Measurements from ENCODE around the gene CEP128.

The CEP128 gene

DNA sequence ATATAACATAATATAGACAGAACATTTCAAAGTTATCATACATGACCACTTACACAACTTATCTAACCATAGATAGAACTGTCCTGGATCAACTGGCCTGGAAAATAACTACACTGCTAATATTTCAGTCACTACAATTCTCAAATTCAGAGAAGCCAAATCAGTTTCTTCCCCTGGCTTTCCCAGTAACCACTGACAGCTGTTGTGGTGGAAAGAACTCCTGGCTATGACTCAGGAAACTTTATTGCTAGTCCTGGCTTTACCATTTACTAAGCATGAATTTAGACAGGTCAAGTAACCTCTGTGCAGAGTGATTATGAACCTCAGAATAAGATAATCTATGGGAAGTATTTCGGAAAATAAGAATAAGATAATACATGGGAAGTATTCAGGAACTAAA is 485.3 kb downstream of the CEP128 start:
- no peaks in the 10 kb centered on the region for H3K36me3 ChIP-seq
- DNase-seq = no peak
- TF ChIP-seq, protein P1, sequence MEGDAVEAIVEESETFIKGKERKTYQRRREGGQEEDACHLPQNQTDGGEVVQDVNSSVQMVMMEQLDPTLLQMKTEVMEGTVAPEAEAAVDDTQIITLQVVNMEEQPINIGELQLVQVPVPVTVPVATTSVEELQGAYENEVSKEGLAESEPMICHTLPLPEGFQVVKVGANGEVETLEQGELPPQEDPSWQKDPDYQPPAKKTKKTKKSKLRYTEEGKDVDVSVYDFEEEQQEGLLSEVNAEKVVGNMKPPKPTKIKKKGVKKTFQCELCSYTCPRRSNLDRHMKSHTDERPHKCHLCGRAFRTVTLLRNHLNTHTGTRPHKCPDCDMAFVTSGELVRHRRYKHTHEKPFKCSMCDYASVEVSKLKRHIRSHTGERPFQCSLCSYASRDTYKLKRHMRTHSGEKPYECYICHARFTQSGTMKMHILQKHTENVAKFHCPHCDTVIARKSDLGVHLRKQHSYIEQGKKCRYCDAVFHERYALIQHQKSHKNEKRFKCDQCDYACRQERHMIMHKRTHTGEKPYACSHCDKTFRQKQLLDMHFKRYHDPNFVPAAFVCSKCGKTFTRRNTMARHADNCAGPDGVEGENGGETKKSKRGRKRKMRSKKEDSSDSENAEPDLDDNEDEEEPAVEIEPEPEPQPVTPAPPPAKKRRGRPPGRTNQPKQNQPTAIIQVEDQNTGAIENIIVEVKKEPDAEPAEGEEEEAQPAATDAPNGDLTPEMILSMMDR (IDR thresholded peaks at IDR 0.05) = no peak
- no peak overlapping the region for H3K27ac ChIP-seq
- no peaks in the 10 kb centered on the region for H3K4me1 ChIP-seq
- no peak overlapping the region for H3K4me3 ChIP-seq
- H3K27me3 ChIP-seq = no peaks in the 10 kb centered on the region
- intact Hi-C loops (cut with DNase I; ENCODE audit: low total_unique reads) = no loop called here
- H3K9me3 ChIP-seq = no peaks in the 10 kb centered on the region

DNA sequence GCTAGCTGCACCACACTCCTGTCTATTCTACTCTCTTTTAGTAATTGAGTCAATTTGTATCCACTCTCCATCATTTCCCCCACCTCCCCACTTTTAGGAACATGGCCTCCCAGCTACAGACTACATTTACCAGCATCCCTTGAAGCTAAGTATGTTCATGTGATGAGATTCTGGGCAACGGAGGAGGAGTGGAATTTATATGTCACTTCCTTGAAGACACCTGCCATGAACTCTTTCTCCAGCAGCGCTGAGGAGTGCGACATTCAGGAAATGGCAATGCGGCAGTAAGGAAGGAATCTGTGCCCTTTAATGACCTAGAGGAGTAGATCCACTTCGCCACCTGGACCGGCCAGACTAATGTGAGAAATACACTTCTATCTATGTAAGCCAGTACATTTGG is 486.5 kb downstream of the CEP128 start:
- TF ChIP-seq, protein P1 (IDR thresholded peaks at IDR 0.05) = no peak
- intact Hi-C loops (cut with DNase I; ENCODE audit: low total_unique reads) = no loop called here
- Histone ChIP-seq H3K9me3 (no peaks in the 10 kb centered on the region), H3K27ac (no peak overlapping the region), H3K4me3 (no peak overlapping the region), H3K4me1 (no peaks in the 10 kb centered on the region), H3K36me3 (no peaks in the 10 kb centered on the region), H3K27me3 (no peaks in the 10 kb centered on the region)
- no peak for DNase-seq

DNA sequence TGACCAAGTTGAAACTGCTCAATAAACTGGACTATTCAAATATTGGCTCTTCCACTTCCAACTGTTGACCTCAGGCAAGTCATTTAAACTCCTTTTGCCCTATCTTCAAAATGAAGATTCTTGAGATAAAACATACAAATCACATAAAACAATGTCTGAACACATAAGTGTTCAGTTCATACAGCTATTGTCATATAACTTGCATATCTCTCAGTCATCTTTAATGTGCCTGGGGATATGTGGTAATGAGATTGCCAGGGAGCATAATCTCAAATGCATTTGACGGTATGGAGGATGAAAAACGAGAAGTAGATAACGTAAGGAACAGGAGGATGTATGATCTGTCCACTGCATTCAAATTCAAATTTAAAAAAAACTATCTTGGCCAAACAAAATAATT is 493.3 kb downstream of the CEP128 start:
- H3K27ac ChIP-seq = no peak overlapping the region
- H3K36me3 ChIP-seq = no peaks in the 10 kb centered on the region
- TF ChIP-seq, protein P1 (IDR thresholded peaks at IDR 0.05) = no peak
- no peaks in the 10 kb centered on the region for H3K4me1 ChIP-seq
- H3K9me3 ChIP-seq = no peaks in the 10 kb centered on the region
- H3K4me3 ChIP-seq = no peak overlapping the region
- H3K27me3 ChIP-seq = no peaks in the 10 kb centered on the region
- intact Hi-C loops (cut with DNase I; ENCODE audit: low total_unique reads) = no loop called here
- DNase-seq = no peak

DNA sequence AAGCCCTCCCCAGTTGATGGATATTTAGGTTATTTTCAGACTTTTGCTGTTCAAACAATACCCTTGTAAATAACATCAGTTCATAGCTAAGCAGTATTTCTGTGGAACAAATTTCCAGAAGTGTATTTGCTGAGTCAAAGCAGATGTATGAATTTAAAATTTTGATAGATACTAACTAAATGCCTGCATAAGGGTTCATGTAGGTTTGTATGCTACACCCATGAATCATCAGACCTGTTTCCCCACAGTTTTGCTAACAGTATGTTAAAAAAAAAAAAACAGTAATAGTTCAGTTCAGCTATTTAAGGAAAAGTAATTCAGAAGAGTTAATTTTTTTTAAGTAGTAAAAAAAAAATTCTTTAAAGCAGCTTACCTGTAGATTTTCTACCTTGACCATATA is 494.1 kb downstream of the CEP128 start:
- Histone ChIP-seq H3K4me1 (no peaks in the 10 kb centered on the region), H3K36me3 (no peaks in the 10 kb centered on the region), H3K4me3 (no peak overlapping the region), H3K27ac (no peak overlapping the region), H3K9me3 (no peaks in the 10 kb centered on the region), H3K27me3 (no peaks in the 10 kb centered on the region)
- TF ChIP-seq, protein P1 (IDR thresholded peaks at IDR 0.05) = no peak
- intact Hi-C loops (cut with DNase I; ENCODE audit: low total_unique reads) = no loop called here
- no peak for DNase-seq

Data from tibial artery (tissue), 4 donors.